ENCODE data around the gene GIGYF2. TPM values are rescaled to one million over a fixed set of nuclear protein-coding genes. Genes with fewer than 3 reads are reported as not detected.

Gene GIGYF2
- total RNA-seq, 1 donor from 2014 or later = 63.4 TPM

- Mint-ChIP-seq H3K27ac (ENCODE audit: unreplicated experiment) (no peak overlapping the region), H3K4me1 (ENCODE audit: unreplicated experiment) (no peaks in the 10 kb centered on the region), H3K9me3 (ENCODE audit: unreplicated experiment) (no peaks in the 10 kb centered on the region), H3K36me3 (ENCODE audit: unreplicated experiment) (no peaks in the 10 kb centered on the region), H3K4me3 (ENCODE audit: unreplicated experiment) (no peak overlapping the region), H3K27me3 (ENCODE audit: unreplicated experiment) (no peaks in the 10 kb centered on the region)
- TF ChIP-seq, protein P1, sequence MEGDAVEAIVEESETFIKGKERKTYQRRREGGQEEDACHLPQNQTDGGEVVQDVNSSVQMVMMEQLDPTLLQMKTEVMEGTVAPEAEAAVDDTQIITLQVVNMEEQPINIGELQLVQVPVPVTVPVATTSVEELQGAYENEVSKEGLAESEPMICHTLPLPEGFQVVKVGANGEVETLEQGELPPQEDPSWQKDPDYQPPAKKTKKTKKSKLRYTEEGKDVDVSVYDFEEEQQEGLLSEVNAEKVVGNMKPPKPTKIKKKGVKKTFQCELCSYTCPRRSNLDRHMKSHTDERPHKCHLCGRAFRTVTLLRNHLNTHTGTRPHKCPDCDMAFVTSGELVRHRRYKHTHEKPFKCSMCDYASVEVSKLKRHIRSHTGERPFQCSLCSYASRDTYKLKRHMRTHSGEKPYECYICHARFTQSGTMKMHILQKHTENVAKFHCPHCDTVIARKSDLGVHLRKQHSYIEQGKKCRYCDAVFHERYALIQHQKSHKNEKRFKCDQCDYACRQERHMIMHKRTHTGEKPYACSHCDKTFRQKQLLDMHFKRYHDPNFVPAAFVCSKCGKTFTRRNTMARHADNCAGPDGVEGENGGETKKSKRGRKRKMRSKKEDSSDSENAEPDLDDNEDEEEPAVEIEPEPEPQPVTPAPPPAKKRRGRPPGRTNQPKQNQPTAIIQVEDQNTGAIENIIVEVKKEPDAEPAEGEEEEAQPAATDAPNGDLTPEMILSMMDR (IDR thresholded peaks at IDR 0.05) = no peak
- no peak for DNase-seq (ENCODE audit: extremely low spot score, unreplicated experiment)
Observed at GRCh38 chr2:232885264-232885961, 188.3 kb downstream of the GIGYF2 start.

GRCh38 chr2:232886176-232886575 is 189.0 kb downstream of the GIGYF2 start:
- Mint-ChIP-seq H3K36me3 (ENCODE audit: unreplicated experiment) (no peaks in the 10 kb centered on the region), H3K27me3 (ENCODE audit: unreplicated experiment) (no peaks in the 10 kb centered on the region), H3K4me3 (ENCODE audit: unreplicated experiment) (no peak overlapping the region), H3K9me3 (ENCODE audit: unreplicated experiment) (no peaks in the 10 kb centered on the region), H3K4me1 (ENCODE audit: unreplicated experiment) (peaks cover 6% of the 10 kb centered on the region), H3K27ac (ENCODE audit: unreplicated experiment) (no peak overlapping the region)
- no peak for DNase-seq (ENCODE audit: extremely low spot score, unreplicated experiment)
- TF ChIP-seq, protein P1 (IDR thresholded peaks at IDR 0.05) = no peak

DNA sequence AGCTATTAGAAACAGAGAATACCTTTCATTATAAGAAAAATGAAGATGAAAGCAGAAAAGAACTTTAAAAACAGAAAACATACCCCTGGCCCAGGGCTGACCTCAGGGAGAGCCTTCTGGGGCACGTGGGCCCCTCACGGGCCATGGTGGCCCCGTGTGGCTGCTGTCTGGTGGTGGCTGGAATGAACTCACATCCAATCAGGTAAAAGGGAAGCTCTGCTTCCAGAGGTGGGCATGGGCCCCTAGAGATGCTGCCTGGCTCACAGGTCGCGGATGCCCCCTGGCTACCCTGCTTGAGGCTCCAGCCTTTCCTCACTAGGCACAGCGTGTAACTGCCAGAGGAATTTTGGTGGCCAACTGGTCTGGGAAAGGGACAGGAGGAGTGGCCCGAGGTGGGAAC is 189.5 kb downstream of the GIGYF2 start:
- Mint-ChIP-seq H3K4me1 (ENCODE audit: unreplicated experiment) (peaks cover 10% of the 10 kb centered on the region), H3K9me3 (ENCODE audit: unreplicated experiment) (no peaks in the 10 kb centered on the region), H3K4me3 (ENCODE audit: unreplicated experiment) (no peak overlapping the region), H3K27me3 (ENCODE audit: unreplicated experiment) (no peaks in the 10 kb centered on the region), H3K27ac (ENCODE audit: unreplicated experiment) (no peak overlapping the region), H3K36me3 (ENCODE audit: unreplicated experiment) (no peaks in the 10 kb centered on the region)
- TF ChIP-seq, protein P1 (IDR thresholded peaks at IDR 0.05) = no peak
- DNase-seq (ENCODE audit: extremely low spot score, unreplicated experiment) = no peak

GRCh38 chr2:232887171-232887850 is 190.2 kb downstream of the GIGYF2 start:
- H3K27me3 Mint-ChIP-seq (ENCODE audit: unreplicated experiment) = no peaks in the 10 kb centered on the region
- H3K27ac Mint-ChIP-seq (ENCODE audit: unreplicated experiment) = no peak overlapping the region
- H3K4me1 Mint-ChIP-seq (ENCODE audit: unreplicated experiment) = peaks cover 10% of the 10 kb centered on the region
- H3K36me3 Mint-ChIP-seq (ENCODE audit: unreplicated experiment) = no peaks in the 10 kb centered on the region
- no peak overlapping the region for H3K4me3 Mint-ChIP-seq (ENCODE audit: unreplicated experiment)
- peak; percentile 80 for DNase-seq (ENCODE audit: extremely low spot score, unreplicated experiment)
- no peaks in the 10 kb centered on the region for H3K9me3 Mint-ChIP-seq (ENCODE audit: unreplicated experiment)
- TF ChIP-seq, protein P1 (IDR thresholded peaks at IDR 0.05) = no peak

DNA sequence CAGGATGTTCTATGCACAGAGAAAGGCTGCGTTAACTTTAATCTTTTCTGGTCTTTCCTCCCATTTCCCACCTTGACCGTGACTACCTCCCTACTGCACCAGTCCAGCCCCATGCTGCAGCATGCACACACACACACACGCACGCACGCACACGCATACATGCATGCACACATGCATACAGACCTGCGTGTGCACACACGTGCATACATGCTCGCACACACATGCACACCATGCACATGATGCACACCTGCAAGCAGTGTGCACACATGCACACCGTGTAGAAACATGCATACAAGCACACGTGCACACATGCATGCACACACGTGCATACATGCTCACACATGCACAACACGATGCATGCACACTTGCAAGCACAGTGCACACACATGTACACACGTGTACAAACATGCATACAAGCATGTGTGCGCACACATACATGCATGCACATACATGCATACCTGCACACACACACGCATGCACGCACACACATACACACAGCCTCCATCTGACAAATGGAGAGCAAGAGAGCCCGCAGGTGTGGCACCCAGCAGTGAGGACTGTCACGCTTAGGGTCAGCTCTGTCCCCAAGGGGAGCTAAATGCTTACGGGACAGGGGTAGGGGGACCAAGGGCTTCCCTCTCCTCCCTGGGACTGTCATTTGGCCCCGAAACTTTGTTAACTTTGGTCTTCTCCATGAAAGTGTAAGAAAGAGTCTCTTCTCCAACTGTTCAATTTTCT is 191.1 kb downstream of the GIGYF2 start:
- H3K36me3 Mint-ChIP-seq (ENCODE audit: unreplicated experiment) = no peaks in the 10 kb centered on the region
- H3K9me3 Mint-ChIP-seq (ENCODE audit: unreplicated experiment) = no peaks in the 10 kb centered on the region
- peaks cover 10% of the 10 kb centered on the region for H3K4me1 Mint-ChIP-seq (ENCODE audit: unreplicated experiment)
- no peak overlapping the region for H3K27ac Mint-ChIP-seq (ENCODE audit: unreplicated experiment)
- peak; percentile 68 for DNase-seq (ENCODE audit: extremely low spot score, unreplicated experiment)
- TF ChIP-seq, protein P1 (IDR thresholded peaks at IDR 0.05) = no peak
- no peak overlapping the region for H3K4me3 Mint-ChIP-seq (ENCODE audit: unreplicated experiment)
- no peaks in the 10 kb centered on the region for H3K27me3 Mint-ChIP-seq (ENCODE audit: unreplicated experiment)
